A549 (cell line): ENCODE data around the gene DENND5A.
"Not testable (repeated sequence)": the region's sequence is repeated elsewhere in the genome, so short reads cannot be mapped to it uniquely, and the experiment has no call there.

Experiments used
- NR3C1 ChIP-seq: fragments of >200 bp; sonication (Bioruptor Twin); formaldehyde crosslinking; IDR thresholded peaks from 3 replicates; pipeline ENCODE4 v1.6.1; 2017
- TF ChIP-seq, protein P1 (sequence below): fragments of 450-650 bp; IDR thresholded peaks from 2 replicates; pipeline ENCODE4 v1.6.1; 2014; ENCODE audit warnings: antibody characterized with exemption
- TF ChIP-seq, protein P2 (sequence below): fragments of 150-350 bp; IDR thresholded peaks from 2 replicates; pipeline ENCODE4 v1.6.1; 2014; ENCODE audit warnings: low read depth, mild to moderate bottlenecking, low read length
- TF ChIP-seq, protein P3 (sequence below): fragments of >200 bp; sonication (Bioruptor Twin); formaldehyde crosslinking; IDR thresholded peaks from 3 replicates; pipeline ENCODE4 v1.5.1; 2016
- TF ChIP-seq, protein P4 (sequence below): IDR thresholded peaks from 2 replicates; pipeline ENCODE4 v1.6.1; 2012
- TF ChIP-seq, protein P5 (sequence below): IDR thresholded peaks from 2 replicates; pipeline ENCODE4 v1.6.1; 2012

DNA sequence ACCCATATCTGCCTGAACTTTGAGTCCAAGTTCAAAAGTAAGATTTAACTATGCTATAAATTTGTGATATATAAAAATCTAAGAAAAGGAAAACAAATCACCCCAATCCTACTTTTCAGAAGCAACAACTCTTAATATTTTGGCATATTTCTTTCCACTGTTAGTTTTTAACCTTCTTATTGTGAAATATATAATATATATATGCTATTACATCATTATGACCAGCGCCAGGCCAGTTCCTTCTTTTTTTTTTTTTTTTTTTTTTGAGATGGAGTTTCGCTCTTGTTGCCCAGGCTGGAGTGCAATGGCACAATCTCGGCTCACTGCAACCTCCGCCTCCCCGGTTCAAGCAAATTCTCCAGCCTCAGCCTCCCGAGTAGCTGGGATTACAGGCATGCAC is 103.2 kb downstream of the DENND5A start:
- TF ChIP-seq, protein P1, sequence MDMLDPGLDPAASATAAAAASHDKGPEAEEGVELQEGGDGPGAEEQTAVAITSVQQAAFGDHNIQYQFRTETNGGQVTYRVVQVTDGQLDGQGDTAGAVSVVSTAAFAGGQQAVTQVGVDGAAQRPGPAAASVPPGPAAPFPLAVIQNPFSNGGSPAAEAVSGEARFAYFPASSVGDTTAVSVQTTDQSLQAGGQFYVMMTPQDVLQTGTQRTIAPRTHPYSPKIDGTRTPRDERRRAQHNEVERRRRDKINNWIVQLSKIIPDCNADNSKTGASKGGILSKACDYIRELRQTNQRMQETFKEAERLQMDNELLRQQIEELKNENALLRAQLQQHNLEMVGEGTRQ, result not testable (repeated sequence)
- TF ChIP-seq NR3C1, result not testable (repeated sequence)
- TF ChIP-seq, protein P2, sequence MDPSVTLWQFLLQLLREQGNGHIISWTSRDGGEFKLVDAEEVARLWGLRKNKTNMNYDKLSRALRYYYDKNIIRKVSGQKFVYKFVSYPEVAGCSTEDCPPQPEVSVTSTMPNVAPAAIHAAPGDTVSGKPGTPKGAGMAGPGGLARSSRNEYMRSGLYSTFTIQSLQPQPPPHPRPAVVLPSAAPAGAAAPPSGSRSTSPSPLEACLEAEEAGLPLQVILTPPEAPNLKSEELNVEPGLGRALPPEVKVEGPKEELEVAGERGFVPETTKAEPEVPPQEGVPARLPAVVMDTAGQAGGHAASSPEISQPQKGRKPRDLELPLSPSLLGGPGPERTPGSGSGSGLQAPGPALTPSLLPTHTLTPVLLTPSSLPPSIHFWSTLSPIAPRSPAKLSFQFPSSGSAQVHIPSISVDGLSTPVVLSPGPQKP, result not testable (repeated sequence)
- TF ChIP-seq, protein P3, sequence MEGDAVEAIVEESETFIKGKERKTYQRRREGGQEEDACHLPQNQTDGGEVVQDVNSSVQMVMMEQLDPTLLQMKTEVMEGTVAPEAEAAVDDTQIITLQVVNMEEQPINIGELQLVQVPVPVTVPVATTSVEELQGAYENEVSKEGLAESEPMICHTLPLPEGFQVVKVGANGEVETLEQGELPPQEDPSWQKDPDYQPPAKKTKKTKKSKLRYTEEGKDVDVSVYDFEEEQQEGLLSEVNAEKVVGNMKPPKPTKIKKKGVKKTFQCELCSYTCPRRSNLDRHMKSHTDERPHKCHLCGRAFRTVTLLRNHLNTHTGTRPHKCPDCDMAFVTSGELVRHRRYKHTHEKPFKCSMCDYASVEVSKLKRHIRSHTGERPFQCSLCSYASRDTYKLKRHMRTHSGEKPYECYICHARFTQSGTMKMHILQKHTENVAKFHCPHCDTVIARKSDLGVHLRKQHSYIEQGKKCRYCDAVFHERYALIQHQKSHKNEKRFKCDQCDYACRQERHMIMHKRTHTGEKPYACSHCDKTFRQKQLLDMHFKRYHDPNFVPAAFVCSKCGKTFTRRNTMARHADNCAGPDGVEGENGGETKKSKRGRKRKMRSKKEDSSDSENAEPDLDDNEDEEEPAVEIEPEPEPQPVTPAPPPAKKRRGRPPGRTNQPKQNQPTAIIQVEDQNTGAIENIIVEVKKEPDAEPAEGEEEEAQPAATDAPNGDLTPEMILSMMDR, result not testable (repeated sequence)
- TF ChIP-seq, protein P4, sequence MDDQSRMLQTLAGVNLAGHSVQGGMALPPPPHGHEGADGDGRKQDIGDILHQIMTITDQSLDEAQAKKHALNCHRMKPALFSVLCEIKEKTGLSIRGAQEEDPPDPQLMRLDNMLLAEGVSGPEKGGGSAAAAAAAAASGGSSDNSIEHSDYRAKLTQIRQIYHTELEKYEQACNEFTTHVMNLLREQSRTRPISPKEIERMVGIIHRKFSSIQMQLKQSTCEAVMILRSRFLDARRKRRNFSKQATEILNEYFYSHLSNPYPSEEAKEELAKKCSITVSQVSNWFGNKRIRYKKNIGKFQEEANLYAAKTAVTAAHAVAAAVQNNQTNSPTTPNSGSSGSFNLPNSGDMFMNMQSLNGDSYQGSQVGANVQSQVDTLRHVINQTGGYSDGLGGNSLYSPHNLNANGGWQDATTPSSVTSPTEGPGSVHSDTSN, result not testable (repeated sequence)
- TF ChIP-seq, protein P5, sequence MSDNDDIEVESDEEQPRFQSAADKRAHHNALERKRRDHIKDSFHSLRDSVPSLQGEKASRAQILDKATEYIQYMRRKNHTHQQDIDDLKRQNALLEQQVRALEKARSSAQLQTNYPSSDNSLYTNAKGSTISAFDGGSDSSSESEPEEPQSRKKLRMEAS, result not testable (repeated sequence)
